Activated T-helper 2 cell treated with anti-CD3 and anti-CD28 coated beads, Interferon-gamma antibody, Interleukin-2, Interleukin-4, amounts not matched to agents 10 μg/mL and 5 μg/mL and 100 μg/mL, durations not matched to agents 14 hours and 24 hours and 36 hours (primary cell): Measurements from ENCODE around the gene GRAMD1A. TPM values are rescaled to one million over a fixed set of nuclear protein-coding genes. Genes with fewer than 3 reads are reported as not detected.
"Not testable (repeated sequence)": the region's sequence is repeated elsewhere in the genome, so short reads cannot be mapped to it uniquely, and the experiment has no call there.

Source experiments
- DNase-seq: peaks from one replicate; pipeline ENCODE4 v3.0.0; 2021; ENCODE audit warnings: low spot score
- H3K27ac Mint-ChIP-seq: one replicate; pipeline ENCODE4 v1.8.0; 2021; ENCODE audit warnings: mixed read lengths
- H3K27me3 Mint-ChIP-seq: one replicate; pipeline ENCODE4 v1.8.0; 2021; ENCODE audit warnings: low read depth, mixed read lengths
- H3K36me3 Mint-ChIP-seq: one replicate; pipeline ENCODE4 v1.8.0; 2021; ENCODE audit warnings: low read depth, mixed read lengths
- H3K4me1 Mint-ChIP-seq: one replicate; pipeline ENCODE4 v1.8.0; 2021; ENCODE audit warnings: low read depth, mixed read lengths
- H3K4me3 Mint-ChIP-seq: one replicate; pipeline ENCODE4 v1.8.0; 2021; ENCODE audit warnings: low read depth, mild to moderate bottlenecking, moderate library complexity, mixed read lengths
- H3K9me3 Mint-ChIP-seq: one replicate; pipeline ENCODE4 v1.8.0; 2021; ENCODE audit warnings: mixed read lengths
- intact Hi-C: fragments of 100-400 bp; cut with micrococcal nuclease; formaldehyde crosslinking; loops from one replicate; pipeline ENCODE4 v1.15.1; 2023
- total RNA-seq: library from RNA; stranded (reverse); gene quantifications from 2 replicates; pipeline ENCODE4 v1.2.3, GENCODE V29; 2022

The GRAMD1A gene
- total RNA-seq, 1 donor from 2014 or later = 260 TPM

- Mint-ChIP-seq H3K36me3 (peaks cover 6% of the 10 kb centered on the region), H3K4me3 (peak overlapping the region; percentile 56), H3K27ac (peak overlapping the region; percentile 76), H3K4me1 (peaks cover 37% of the 10 kb centered on the region), H3K9me3 (peaks cover 3% of the 10 kb centered on the region), H3K27me3 (peaks cover 4% of the 10 kb centered on the region)
- intact Hi-C loops = no loop called here
- DNase-seq = no peak
Measured at GRCh38 chr19:34985249-34986022, 14.7 kb upstream of the GRAMD1A start.

- Mint-ChIP-seq H3K27me3 (no peaks in the 10 kb centered on the region), H3K4me1 (peaks cover 45% of the 10 kb centered on the region), H3K27ac (peak overlapping the region; percentile 60), H3K9me3 (peaks cover 12% of the 10 kb centered on the region), H3K4me3 (no peak overlapping the region), H3K36me3 (peaks cover 11% of the 10 kb centered on the region)
- intact Hi-C loops = no loop called here
- DNase-seq = no peak
Measured at GRCh38 chr19:34988119-34988518, 12.0 kb upstream of the GRAMD1A start.

DNA sequence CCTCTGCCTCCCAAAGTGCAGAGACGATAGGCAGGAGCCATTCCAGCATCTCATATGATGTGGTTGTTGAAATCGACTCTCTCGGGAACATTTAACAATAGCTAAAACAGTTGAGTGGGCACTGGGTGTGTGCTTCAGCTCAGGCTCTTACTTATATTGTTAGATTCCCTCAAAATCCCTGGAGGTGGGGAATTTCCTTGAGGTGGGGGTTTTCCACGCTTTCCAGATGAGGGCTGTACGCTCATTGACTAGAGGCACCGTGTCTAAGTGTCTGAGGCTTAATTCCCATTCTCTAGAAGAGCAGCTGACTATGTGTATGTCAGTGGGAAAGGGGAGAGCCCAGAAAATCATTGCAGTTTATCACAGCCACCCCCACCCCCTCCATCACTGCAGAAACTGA is 10.8 kb upstream of the GRAMD1A start:
- DNase-seq = no peak
- H3K36me3 Mint-ChIP-seq = peaks cover 11% of the 10 kb centered on the region
- H3K9me3 Mint-ChIP-seq = peaks cover 12% of the 10 kb centered on the region
- H3K4me1 Mint-ChIP-seq = peaks cover 38% of the 10 kb centered on the region
- intact Hi-C loops = no loop called here
- H3K27ac Mint-ChIP-seq = peak overlapping the region; percentile 82
- no peaks in the 10 kb centered on the region for H3K27me3 Mint-ChIP-seq
- no peak overlapping the region for H3K4me3 Mint-ChIP-seq

- peak overlapping the region; percentile 96 for H3K27ac Mint-ChIP-seq
- intact Hi-C loops = loop anchor here (1.0 to 2.0 kb wide), 2 partner anchors 11 to 18 kb away; no protein-coding TSS in a partner anchor
- peaks cover 31% of the 10 kb centered on the region for H3K4me1 Mint-ChIP-seq
- no peaks in the 10 kb centered on the region for H3K27me3 Mint-ChIP-seq
- H3K9me3 Mint-ChIP-seq = peaks cover 9% of the 10 kb centered on the region
- no peak for DNase-seq
- H3K4me3 Mint-ChIP-seq = no peak overlapping the region
- H3K36me3 Mint-ChIP-seq = peaks cover 7% of the 10 kb centered on the region
Measured at GRCh38 chr19:34990578-34991192, 9.4 kb upstream of the GRAMD1A start.

GRCh38 chr19:34991542-34992333 is 8.4 kb upstream of the GRAMD1A start:
- DNase-seq = no peak
- intact Hi-C loops = loop anchor here (2.0 kb wide), 1 partner anchor 19 kb away; no protein-coding TSS in a partner anchor
- Mint-ChIP-seq H3K27me3 (no peaks in the 10 kb centered on the region), H3K36me3 (peaks cover 7% of the 10 kb centered on the region), H3K27ac (peak overlapping the region; percentile 96), H3K4me1 (peaks cover 29% of the 10 kb centered on the region), H3K4me3 (no peak overlapping the region), H3K9me3 (peaks cover 9% of the 10 kb centered on the region)

- intact Hi-C loops, H3K4me3 Mint-ChIP-seq, H3K27me3 Mint-ChIP-seq, H3K27ac Mint-ChIP-seq, DNase-seq, H3K36me3 Mint-ChIP-seq, H3K9me3 Mint-ChIP-seq: not testable (repeated sequence)
- peaks cover 37% of the 10 kb centered on the region for H3K4me1 Mint-ChIP-seq
Measured at GRCh38 chr19:34992582-34992981, 7.5 kb upstream of the GRAMD1A start.

DNA sequence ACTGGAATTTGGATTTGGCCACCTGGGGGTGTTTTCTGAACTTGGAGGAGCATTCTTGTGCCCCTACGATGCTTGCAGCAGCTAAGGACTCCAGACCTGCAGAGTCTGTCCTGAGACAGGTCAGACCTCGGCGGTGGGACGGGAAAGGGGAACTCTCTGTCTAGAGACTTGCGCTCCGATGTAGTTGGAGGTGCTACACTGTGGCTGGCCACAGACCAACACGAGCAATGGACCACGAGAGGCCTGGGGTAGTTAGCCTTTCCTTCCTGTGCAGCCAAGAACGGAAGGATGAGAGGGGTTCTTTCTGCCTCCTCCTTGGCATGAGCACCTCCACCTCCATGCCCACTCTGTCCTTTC is 5.9 kb upstream of the GRAMD1A start:
- Mint-ChIP-seq H3K4me3 (no peak overlapping the region), H3K9me3 (peaks cover 9% of the 10 kb centered on the region), H3K27me3 (no peaks in the 10 kb centered on the region), H3K27ac (peak overlapping the region; percentile 34), H3K4me1 (peaks cover 38% of the 10 kb centered on the region), H3K36me3 (peaks cover 14% of the 10 kb centered on the region)
- DNase-seq = no peak
- intact Hi-C loops = no loop called here

DNA sequence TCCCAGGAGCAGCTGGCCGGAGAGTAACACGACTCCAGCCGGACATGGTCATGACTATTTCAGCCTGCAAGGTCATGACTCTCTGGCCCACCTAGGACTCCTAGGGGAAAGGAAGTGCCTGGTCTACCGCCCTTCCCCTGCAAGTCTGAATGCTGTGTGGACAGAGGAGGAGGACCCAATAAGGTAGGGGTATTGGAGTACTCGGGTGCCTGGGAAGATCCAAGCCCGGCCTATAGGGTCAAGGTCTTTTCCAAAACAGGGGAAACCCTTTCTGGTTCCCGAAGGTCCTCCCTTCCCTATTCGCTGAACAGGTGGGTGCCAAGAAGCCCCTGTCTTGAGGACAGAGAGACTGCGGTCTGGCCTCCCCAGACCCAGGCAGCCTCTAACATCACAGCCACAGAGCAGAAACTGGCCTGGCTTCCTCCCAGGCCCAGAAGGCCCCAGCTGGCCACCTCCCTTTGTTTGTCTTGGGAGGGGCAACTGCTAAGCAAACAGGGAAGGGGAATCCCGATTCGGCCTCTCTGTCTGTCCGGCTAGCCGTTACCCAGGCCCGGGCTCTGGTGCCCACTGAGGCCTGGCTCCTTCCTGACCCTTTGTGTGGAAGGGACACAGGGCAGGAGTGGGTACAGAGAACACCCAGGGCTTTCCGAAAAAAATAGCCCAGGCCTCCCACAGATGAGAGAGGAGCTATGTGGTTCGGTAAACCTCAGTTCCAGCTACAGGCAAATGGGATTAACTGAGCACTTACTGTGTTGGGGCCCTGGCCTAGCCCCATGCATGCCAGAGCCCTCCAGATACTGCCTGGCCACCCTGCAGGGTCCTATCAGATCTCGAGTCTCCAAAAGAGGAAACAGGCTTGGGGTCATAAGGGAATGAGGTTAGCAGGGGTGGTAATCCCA is 5.2 kb upstream of the GRAMD1A start:
- DNase-seq = no peak
- Mint-ChIP-seq H3K9me3 (peaks cover 9% of the 10 kb centered on the region), H3K27me3 (no peaks in the 10 kb centered on the region), H3K36me3 (peaks cover 14% of the 10 kb centered on the region), H3K27ac (no peak overlapping the region), H3K4me1 (peaks cover 36% of the 10 kb centered on the region), H3K4me3 (no peak overlapping the region)
- intact Hi-C loops = no loop called here

DNA sequence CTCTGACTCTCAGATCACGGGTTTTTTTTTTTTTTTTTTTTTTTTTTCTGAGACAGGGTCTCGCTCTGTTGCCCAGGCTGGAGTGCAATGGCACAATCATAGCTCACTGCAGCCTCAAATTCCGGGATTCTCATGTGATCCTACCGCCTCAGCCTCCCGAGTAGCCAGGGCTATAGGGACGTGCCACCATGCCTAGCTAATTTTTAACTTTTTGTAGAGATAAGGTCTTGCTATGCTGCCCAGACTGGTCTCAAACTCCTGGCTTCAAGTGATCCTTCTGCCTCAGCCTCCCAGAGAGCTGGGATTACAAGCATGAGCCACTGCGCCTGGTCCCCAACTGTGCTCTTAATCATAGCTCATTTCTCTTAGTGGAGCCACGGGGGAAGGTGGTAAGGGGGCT is 4.6 kb upstream of the GRAMD1A start:
- Mint-ChIP-seq H3K36me3 (peaks cover 10% of the 10 kb centered on the region), H3K27me3 (no peaks in the 10 kb centered on the region), H3K9me3 (peaks cover 9% of the 10 kb centered on the region), H3K4me3 (no peak overlapping the region), H3K27ac (no peak overlapping the region), H3K4me1 (peaks cover 30% of the 10 kb centered on the region)
- intact Hi-C loops = no loop called here
- DNase-seq = no peak

DNA sequence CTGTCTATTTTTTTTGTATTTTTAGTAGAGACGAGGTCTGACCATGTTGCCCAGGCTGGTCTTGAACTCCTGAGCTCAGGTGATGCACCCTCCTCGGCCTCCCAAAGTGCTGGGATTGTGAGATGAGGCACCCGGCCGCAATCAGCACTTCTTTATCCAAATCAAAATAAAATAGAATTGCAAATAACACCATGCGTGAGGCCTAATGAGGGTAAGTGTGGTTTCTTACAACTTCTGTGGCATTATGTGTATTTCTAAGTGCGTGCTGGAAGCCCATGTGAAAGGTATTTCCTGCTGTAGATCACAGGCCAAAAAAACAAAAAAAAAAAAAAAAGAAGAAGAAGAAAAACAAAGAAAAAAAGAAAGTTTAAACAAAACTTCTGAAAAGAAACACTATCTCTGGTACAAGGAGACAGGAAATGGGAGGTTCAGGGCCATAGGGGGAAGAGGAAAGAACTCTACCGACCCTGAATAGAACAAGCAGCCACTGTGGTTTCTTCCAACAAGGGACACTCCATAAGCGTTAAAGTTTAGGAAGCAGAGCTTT is 3.0 kb upstream of the GRAMD1A start:
- Mint-ChIP-seq H3K9me3 (peaks cover 3% of the 10 kb centered on the region), H3K27me3 (no peaks in the 10 kb centered on the region), H3K27ac (peak overlapping the region; percentile 92), H3K4me3 (peak overlapping the region; percentile 37), H3K36me3 (peaks cover 21% of the 10 kb centered on the region), H3K4me1 (peaks cover 25% of the 10 kb centered on the region)
- no peak for DNase-seq
- intact Hi-C loops = no loop called here

- H3K9me3 Mint-ChIP-seq, intact Hi-C loops, H3K4me3 Mint-ChIP-seq, DNase-seq, H3K27me3 Mint-ChIP-seq: not testable (repeated sequence)
- Mint-ChIP-seq H3K27ac (peak overlapping the region; percentile 92), H3K4me1 (peaks cover 34% of the 10 kb centered on the region), H3K36me3 (peaks cover 31% of the 10 kb centered on the region)
Measured at GRCh38 chr19:34998224-34998623, 1.9 kb upstream of the GRAMD1A start.
